Adrenal gland (tissue), 12 donors: Measurements from ENCODE around the gene RBMX2. TPM values are rescaled to one million over a fixed set of nuclear protein-coding genes. Genes with fewer than 3 reads are reported as not detected.

Experiments used
- DNase-seq, 7 donors: peaks; one replicate each; pipeline ENCODE4 v3.0.0-alpha.2; 2019 to 2020
- H3K27ac ChIP-seq, 5 donors: fragments of 200-600 bp; sonication (generic) in 4 of 5; 1 replicate in 3 of 5; 2 replicates in 2 of 5; pipeline versions ENCODE4 v1.5.1 to v1.8.0; 2016 to 2020; ENCODE audit warnings: mild to moderate bottlenecking in 1 of 5
- H3K27me3 ChIP-seq: fragments of 200-600 bp; 2 replicates; pipeline ENCODE4 v1.8.0; 2021
- H3K36me3 ChIP-seq, 2 donors: fragments of 200-600 bp; replicated peaks in 1 of 2; 1 replicate in 1 of 2; 2 replicates in 1 of 2; pipeline versions ENCODE4 v1.5.1 to v1.8.0; 2018 to 2022
- H3K4me1 ChIP-seq, 2 donors: fragments of 200-600 bp; replicated peaks in 1 of 2; 1 replicate in 1 of 2; 2 replicates in 1 of 2; pipeline versions ENCODE4 v1.5.1 to v1.8.0; 2018 to 2021
- H3K4me3 ChIP-seq, 4 donors: fragments of 200-600 bp; sonication (generic) in 3 of 4; one replicate each; pipeline ENCODE4 v1.5.1; 2016 to 2018
- H3K9me3 ChIP-seq, 3 donors: fragments of 200-600 bp; sonication (generic) in 1 of 3; replicated peaks in 1 of 3; 1 replicate in 2 of 3; 2 replicates in 1 of 3; pipeline versions ENCODE4 v1.5.1 to v1.8.0; 2016 to 2021
- CTCF ChIP-seq, 6 experiments: fragments of 450-650 bp in 4 of 6; fragments of 200-600 bp in 2 of 6; sonication (generic) in 1 of 6; IDR thresholded peaks; 1 replicate in 5 of 6; 2 replicates in 1 of 6; pipeline versions ENCODE4 v1.5.1 to v1.8.0; 2016 to 2021; ENCODE audit warnings: antibody characterized with exemption in 6 of 6, mild to moderate bottlenecking in 2 of 6, moderate library complexity in 1 of 6
- POLR2A ChIP-seq, 2 donors: fragments of 450-650 bp; IDR thresholded peaks; one replicate each; pipeline ENCODE4 v1.6.1; 2017; ENCODE audit warnings: antibody characterized with exemption in 2 of 2, mild to moderate bottlenecking in 2 of 2, moderate library complexity in 1 of 2
- WGBS, 4 donors: extraction: QIAGEN DNeasy Blood & Tissue Kit in 2 of 4; methylation state at CpG; one replicate each; pipeline versions ENCODE4 v1.1.5 to v1.1.7; 2013 to 2017; 5-methylcytosine and 5-hydroxymethylcytosine counted together
- intact Hi-C, 2 donors: fragments of 100-400 bp; cut with DNase I; formaldehyde crosslinking; loops; one replicate each; pipeline versions ENCODE4 v1.14.1 to v1.15.0; 2022 to 2023
- polyA plus RNA-seq, 3 donors: library from polyadenylated mRNA; stranded (reverse); fragments of 200-250 nt in 2 of 3; fragments of 350-450 nt in 1 of 3; fragmentation: Illumina TruSeq in 1 of 3; extraction: RNeasy Lipid Tissue Mini Kit (QIAGEN cat#74804) in 1 of 3; gene quantifications; one replicate each; pipeline ENCODE4 v1.2.3, GENCODE V29; 2013 to 2014
- total RNA-seq, 9 donors: library from RNA; depleted of rRNA in 4 of 9; stranded (reverse); fragments of >200 nt in 4 of 9; fragments of 120-200 nt in 1 of 9; fragmentation: NEBNext Ultra II Directional in 1 of 9; extraction: Animal tissue kit (Norgen Biotek cat#: 25700) in 1 of 9; gene quantifications; one replicate each; pipeline versions ENCODE4 v1.1.0 to v1.2.4, GENCODE V29; 2013 to 2023
- donor health status: healthy with polysubstance abuse.
- donor health status: Bipolar disorder and iron deficiency.
- donor health status: DM: yes; HTN: yes; CAD: no.
- donor health status: DM: no; HTN: no; CAD: no.
- donor health status: DM: no; HTN: no; CAD: no.
- donor health status: DM: yes; HTN: yes; CAD: no.

RBMX2 gene
- total and polyA plus RNA-seq, 12 donors, result 8.0 to 42.1 (median 18.1) TPM

DNA sequence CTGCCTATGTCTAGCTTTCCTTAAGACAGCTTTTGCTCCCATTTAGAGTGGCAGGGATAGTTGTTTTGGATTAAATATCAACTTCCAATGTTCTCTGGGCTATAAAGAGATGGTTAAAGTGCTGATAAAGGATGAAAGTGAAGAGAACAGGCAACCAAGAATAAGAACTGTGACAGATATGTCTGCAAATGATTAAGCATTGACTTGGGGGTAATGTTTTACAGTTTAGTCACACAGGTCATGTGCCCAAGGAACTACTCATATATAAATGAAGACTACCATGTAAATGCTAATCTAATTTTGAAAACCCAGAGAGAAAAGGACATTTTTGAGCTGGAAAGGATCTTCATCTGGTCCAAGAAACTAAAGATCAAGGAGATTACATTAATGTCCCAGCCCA lies 42.1 kb downstream of the RBMX2 start:
- Histone ChIP-seq H3K4me3 (no peak overlapping the region), H3K27me3 (no peaks in the 10 kb centered on the region), H3K9me3 (peaks cover 0 to 5% (median 0%) of the 10 kb centered on the region in 3 donors), H3K36me3 (no peaks in the 10 kb centered on the region), H3K4me1 (no peaks in the 10 kb centered on the region), H3K27ac (no peak overlapping the region)
- no peak for DNase-seq
- intact Hi-C loops, result no loop called here
- TF ChIP-seq POLR2A (IDR thresholded peaks at IDR 0.05) (no peak), CTCF (IDR thresholded peaks at IDR 0.05) (no peak)

DNA sequence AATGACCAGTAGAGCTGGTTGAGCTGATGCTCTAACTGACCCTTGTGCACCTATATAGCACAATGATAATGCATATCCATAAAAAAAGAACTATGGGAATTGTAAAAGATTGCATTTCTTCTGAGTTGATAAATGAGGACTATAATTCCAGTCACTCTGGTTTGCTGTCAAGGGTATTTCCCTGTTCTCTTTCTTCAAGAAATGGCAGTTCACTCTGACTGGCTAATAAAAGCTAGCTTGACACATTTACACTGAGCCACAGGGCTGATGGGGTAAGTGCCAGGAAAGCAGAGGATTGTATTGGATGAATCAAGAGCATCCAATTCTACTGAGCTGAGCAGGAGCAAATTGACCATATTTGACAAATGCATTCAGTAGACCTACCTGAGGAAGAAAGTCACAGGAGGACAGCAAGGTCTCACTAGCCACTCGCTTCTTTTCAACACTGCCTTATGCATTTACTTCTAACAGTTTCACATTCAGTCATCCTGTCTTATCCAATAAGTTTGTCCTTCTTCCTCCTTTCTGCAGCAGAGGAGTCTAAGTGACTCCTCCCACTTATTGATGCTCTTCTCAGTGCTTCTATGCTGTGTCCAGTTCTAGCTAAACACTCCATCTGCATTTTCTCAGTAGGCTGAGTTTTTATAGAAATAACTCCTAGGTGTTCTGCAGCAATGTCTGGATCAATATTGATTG lies 43.0 kb downstream of the RBMX2 start:
- WGBS, 4 donors, result 63 to 95% (median 89%) methylated on average over 1 of the region's 1 CpG
- no peak for DNase-seq
- H3K36me3 ChIP-seq, result no peaks in the 10 kb centered on the region
- no peak overlapping the region for H3K27ac ChIP-seq
- intact Hi-C loops, result no loop called here
- no peaks in the 10 kb centered on the region for H3K9me3 ChIP-seq
- TF ChIP-seq CTCF (IDR thresholded peaks at IDR 0.05) (no peak), POLR2A (IDR thresholded peaks at IDR 0.05) (no peak)
- H3K27me3 ChIP-seq, result no peaks in the 10 kb centered on the region
- H3K4me3 ChIP-seq, result no peak overlapping the region
- no peaks in the 10 kb centered on the region for H3K4me1 ChIP-seq

GRCh38 chrX:130446974-130447373 lies 45.2 kb downstream of the RBMX2 start:
- intact Hi-C loops, result no loop called here

More at GRCh38 chrX:130446974-130447373, 45.2 kb downstream of the RBMX2 start:
- TF ChIP-seq CTCF (IDR thresholded peaks at IDR 0.05), result no peak
- TF ChIP-seq POLR2A (IDR thresholded peaks at IDR 0.05), result no peak
- DNase-seq, result no peak
- H3K36me3 ChIP-seq, result no peaks in the 10 kb centered on the region
- no peaks in the 10 kb centered on the region for H3K9me3 ChIP-seq
- H3K27me3 ChIP-seq, result no peaks in the 10 kb centered on the region
- H3K4me1 ChIP-seq, result no peaks in the 10 kb centered on the region
- H3K4me3 ChIP-seq, result no peak overlapping the region
- WGBS, 4 donors, result 48 to 53% (median 50%) methylated on average over 4 of the region's 4 CpGs
- H3K27ac ChIP-seq, result no peak overlapping the region

Other genes starting within 250 kb of the RBMX2 start
- 100 to 1,000 TPM in 1 of 9 donors, 10 to 100 TPM in 8; 37.4 to 101 (median 65.4) TPM for gene AIFM1, start 236.1 kb upstream of the RBMX2 start, total RNA-seq
- gene AIFM1, start 236.1 kb upstream of the RBMX2 start, polyA plus RNA-seq, result 100 to 1,000 TPM in 1 of 3 donors, 10 to 100 TPM in 2; 41.2 to 163 (median 73.9) TPM
- 1 to 10 TPM in 6 of 9 donors, under 1 TPM in 3; 0.24 to 7.6 (median 1.4) TPM for gene RAB33A, start 230.0 kb upstream of the RBMX2 start, total RNA-seq
- 1 to 10 TPM in 2 of 3 donors, under 1 TPM in 1; 0.40 to 1.4 (median 1.0) TPM for gene RAB33A, start 230.0 kb upstream of the RBMX2 start, polyA plus RNA-seq
- 1 to 10 TPM; 2.6 to 7.3 (median 4.4) TPM for gene ZNF280C, start 133.1 kb upstream of the RBMX2 start, total RNA-seq
- 1 to 10 TPM; 1.0 to 3.0 (median 1.4) TPM for gene ZNF280C, start 133.1 kb upstream of the RBMX2 start, polyA plus RNA-seq
- 10 to 100 TPM in 6 of 9 donors, 1 to 10 TPM in 3; 4.8 to 22.9 (median 11.1) TPM for gene SLC25A14, start 62.1 kb upstream of the RBMX2 start, total RNA-seq
- gene SLC25A14, start 62.1 kb upstream of the RBMX2 start, polyA plus RNA-seq, result 10 to 100 TPM; 17.1 to 29.2 (median 28.9) TPM
- gene GPR119, start 16.3 kb upstream of the RBMX2 start, total RNA-seq, result not detected
- gene GPR119, start 16.3 kb upstream of the RBMX2 start, polyA plus RNA-seq, result not detected